ENCODE results near the gene SLC27A5.

DNA sequence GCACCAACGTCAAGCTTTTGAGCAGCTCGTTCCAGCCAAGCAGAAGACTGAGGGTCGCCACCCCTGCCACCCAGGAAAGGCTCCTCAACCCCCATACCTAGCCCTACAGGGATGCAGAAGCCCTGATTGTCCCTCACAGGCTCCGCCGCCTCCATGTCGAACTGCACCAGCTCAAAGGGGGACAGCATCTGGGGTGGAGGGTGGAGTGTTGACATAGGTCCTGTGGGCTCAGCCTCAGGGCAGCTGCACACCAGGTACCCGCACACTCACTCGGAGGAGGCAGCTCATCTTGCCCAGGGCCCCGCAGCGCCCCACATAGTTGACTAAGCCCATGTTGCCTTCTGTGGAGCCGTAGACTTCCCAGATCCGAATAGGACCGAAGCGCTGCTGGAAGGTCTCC lies 11.6 kb downstream of the SLC27A5 start:
- no peak for TF ChIP-seq EZH2 (IDR thresholded peaks at IDR 0.05; ENCODE audit: insufficient read depth, low read length)
- TF ChIP-seq, protein P1, sequence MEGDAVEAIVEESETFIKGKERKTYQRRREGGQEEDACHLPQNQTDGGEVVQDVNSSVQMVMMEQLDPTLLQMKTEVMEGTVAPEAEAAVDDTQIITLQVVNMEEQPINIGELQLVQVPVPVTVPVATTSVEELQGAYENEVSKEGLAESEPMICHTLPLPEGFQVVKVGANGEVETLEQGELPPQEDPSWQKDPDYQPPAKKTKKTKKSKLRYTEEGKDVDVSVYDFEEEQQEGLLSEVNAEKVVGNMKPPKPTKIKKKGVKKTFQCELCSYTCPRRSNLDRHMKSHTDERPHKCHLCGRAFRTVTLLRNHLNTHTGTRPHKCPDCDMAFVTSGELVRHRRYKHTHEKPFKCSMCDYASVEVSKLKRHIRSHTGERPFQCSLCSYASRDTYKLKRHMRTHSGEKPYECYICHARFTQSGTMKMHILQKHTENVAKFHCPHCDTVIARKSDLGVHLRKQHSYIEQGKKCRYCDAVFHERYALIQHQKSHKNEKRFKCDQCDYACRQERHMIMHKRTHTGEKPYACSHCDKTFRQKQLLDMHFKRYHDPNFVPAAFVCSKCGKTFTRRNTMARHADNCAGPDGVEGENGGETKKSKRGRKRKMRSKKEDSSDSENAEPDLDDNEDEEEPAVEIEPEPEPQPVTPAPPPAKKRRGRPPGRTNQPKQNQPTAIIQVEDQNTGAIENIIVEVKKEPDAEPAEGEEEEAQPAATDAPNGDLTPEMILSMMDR (IDR thresholded peaks at IDR 0.05; ENCODE audit: insufficient read depth, low read depth, low read length) = no peak

Data from astrocyte (in vitro differentiated cells and primary cell).